Neural progenitor cell (in vitro differentiated cells): ENCODE results near the gene TBC1D32. TPM values are rescaled to one million over a fixed set of nuclear protein-coding genes. Genes with fewer than 3 reads are reported as not detected.
A peak's percentile ranks its signal among the peaks of the same experiment; 100 is the strongest.

Experiments used
- DNase-seq: peaks from one replicate; pipeline ENCODE4 v3.0.0-alpha.2; 2016; ENCODE audit warnings: low spot score
- H2AFZ ChIP-seq: fragments of 200-600 bp; sonication (generic); replicated peaks from 2 replicates; pipeline ENCODE4 v1.6.1; 2016; ENCODE audit warnings: antibody characterized with exemption
- H3F3A ChIP-seq: fragments of 200-600 bp; sonication (generic); 2 replicates; pipeline ENCODE4 v1.6.1; 2016; ENCODE audit warnings: antibody characterized with exemption, low read depth
- H3K27ac ChIP-seq: fragments of 200-600 bp; sonication (generic); 2 replicates; pipeline ENCODE4 v1.5.1; 2016; ENCODE audit warnings: mild to moderate bottlenecking
- H3K27me3 ChIP-seq: fragments of 200-600 bp; sonication (generic); 2 replicates; pipeline ENCODE4 v1.6.1; 2016; ENCODE audit warnings: mild to moderate bottlenecking, moderate library complexity
- H3K36me3 ChIP-seq: fragments of 200-600 bp; sonication (generic); 2 replicates; pipeline ENCODE4 v1.5.1; 2016
- H3K4me1 ChIP-seq: fragments of 200-600 bp; sonication (generic); 2 replicates; pipeline ENCODE4 v1.6.1; 2016; ENCODE audit warnings: mixed run types
- H3K4me2 ChIP-seq: fragments of 200-600 bp; sonication (generic); 2 replicates; pipeline ENCODE4 v1.6.1; 2016
- H3K4me3 ChIP-seq: fragments of 200-600 bp; sonication (generic); 2 replicates; pipeline ENCODE4 v1.5.1; 2016
- H3K79me2 ChIP-seq: fragments of 200-600 bp; sonication (generic); 2 replicates; pipeline ENCODE4 v1.6.1; 2016; ENCODE audit warnings: low read depth
- H3K9ac ChIP-seq: fragments of 200-600 bp; sonication (generic); 2 replicates; pipeline ENCODE4 v1.6.1; 2016
- H3K9me3 ChIP-seq: fragments of 200-600 bp; sonication (generic); 2 replicates; pipeline ENCODE4 v1.5.1; 2016; ENCODE audit warnings: low read depth
- H4K20me1 ChIP-seq: fragments of 200-600 bp; sonication (generic); 2 replicates; pipeline ENCODE4 v1.6.1; 2016; ENCODE audit warnings: low read depth
- H3K27ac Mint-ChIP-seq: 3 replicates; pipeline ENCODE4 v1.8.0; 2021; ENCODE audit warnings: mixed read lengths
- H3K27me3 Mint-ChIP-seq: 2 replicates; pipeline ENCODE4 v1.8.0; 2022; ENCODE audit warnings: low read depth, mild to moderate bottlenecking, inconsistent platforms, moderate library complexity, mixed read lengths; ENCODE audit not compliant: insufficient read depth
- H3K36me3 Mint-ChIP-seq: 3 replicates; pipeline ENCODE4 v1.8.0; 2021; ENCODE audit warnings: mixed read lengths
- H3K4me1 Mint-ChIP-seq: 3 replicates; pipeline ENCODE4 v1.8.0; 2021; ENCODE audit warnings: mixed read lengths
- H3K4me3 Mint-ChIP-seq: 3 replicates; pipeline ENCODE4 v1.8.0; 2021; ENCODE audit warnings: mild to moderate bottlenecking, moderate library complexity, mixed read lengths
- H3K9me3 Mint-ChIP-seq: 3 replicates; pipeline ENCODE4 v1.8.0; 2020; ENCODE audit warnings: mixed read lengths
- EZH2 ChIP-seq: fragments of 200-600 bp; sonication (generic); IDR thresholded peaks from 2 replicates; pipeline ENCODE4 v1.6.1; 2017; ENCODE audit warnings: antibody characterized with exemption, mild to moderate bottlenecking, moderate library complexity
- EZH2phosphoT487 ChIP-seq: fragments of 200-600 bp; sonication (generic); IDR thresholded peaks from 2 replicates; pipeline ENCODE4 v1.6.1; 2017; ENCODE audit warnings: antibody characterized with exemption
- total RNA-seq: library from RNA; depleted of rRNA; stranded (reverse); fragments of >200 nt; gene quantifications from 2 replicates; pipeline ENCODE4 v1.2.3, GENCODE V29; 2015; ENCODE audit warnings: low replicate concordance
- TF ChIP-seq, protein P1 (sequence below): fragments of 200-600 bp; sonication (generic); IDR thresholded peaks from 2 replicates; pipeline ENCODE4 v1.5.1; 2017; ENCODE audit warnings: antibody characterized with exemption, mild to moderate bottlenecking

TBC1D32 gene
- total RNA-seq, 1 donor from 2014 or later = 29.7 TPM

DNA sequence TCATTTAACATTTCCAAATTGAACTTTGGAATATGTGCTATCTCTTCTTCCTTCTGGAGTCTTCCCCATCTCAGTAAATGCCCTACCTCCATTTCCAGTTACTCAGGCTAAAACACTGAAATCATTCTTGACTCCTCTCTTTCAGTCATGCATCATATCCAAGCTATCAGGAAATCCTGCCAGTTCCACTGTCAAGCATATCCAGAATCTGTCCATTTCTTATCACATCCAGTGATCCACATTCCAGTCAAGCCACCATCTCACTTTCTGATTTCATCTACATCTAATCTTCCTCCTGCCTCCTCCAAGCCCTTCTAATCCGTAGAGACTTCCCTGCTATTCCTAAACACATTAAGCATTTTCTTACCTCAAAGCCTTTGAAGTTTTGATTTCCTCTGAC is 15.3 kb upstream of the TBC1D32 start:
- H2AFZ ChIP-seq = no peak overlapping the region
- Mint-ChIP-seq H3K27ac (no peak overlapping the region), H3K36me3 (no peaks in the 10 kb centered on the region), H3K4me1 (no peaks in the 10 kb centered on the region), H3K27me3 (no peaks in the 10 kb centered on the region), H3K9me3 (no peaks in the 10 kb centered on the region), H3K4me3 (no peak overlapping the region)
- no peak overlapping the region for H3K9ac ChIP-seq
- no peak for TF ChIP-seq EZH2
- TF ChIP-seq EZH2phosphoT487 = no peak
- TF ChIP-seq, protein P1, sequence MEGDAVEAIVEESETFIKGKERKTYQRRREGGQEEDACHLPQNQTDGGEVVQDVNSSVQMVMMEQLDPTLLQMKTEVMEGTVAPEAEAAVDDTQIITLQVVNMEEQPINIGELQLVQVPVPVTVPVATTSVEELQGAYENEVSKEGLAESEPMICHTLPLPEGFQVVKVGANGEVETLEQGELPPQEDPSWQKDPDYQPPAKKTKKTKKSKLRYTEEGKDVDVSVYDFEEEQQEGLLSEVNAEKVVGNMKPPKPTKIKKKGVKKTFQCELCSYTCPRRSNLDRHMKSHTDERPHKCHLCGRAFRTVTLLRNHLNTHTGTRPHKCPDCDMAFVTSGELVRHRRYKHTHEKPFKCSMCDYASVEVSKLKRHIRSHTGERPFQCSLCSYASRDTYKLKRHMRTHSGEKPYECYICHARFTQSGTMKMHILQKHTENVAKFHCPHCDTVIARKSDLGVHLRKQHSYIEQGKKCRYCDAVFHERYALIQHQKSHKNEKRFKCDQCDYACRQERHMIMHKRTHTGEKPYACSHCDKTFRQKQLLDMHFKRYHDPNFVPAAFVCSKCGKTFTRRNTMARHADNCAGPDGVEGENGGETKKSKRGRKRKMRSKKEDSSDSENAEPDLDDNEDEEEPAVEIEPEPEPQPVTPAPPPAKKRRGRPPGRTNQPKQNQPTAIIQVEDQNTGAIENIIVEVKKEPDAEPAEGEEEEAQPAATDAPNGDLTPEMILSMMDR = no peak
- no peak overlapping the region for H3K4me2 ChIP-seq
- H4K20me1 ChIP-seq = no peaks in the 10 kb centered on the region
- H3K36me3 ChIP-seq = no peaks in the 10 kb centered on the region
- no peaks in the 10 kb centered on the region for H3F3A ChIP-seq
- H3K9me3 ChIP-seq = no peaks in the 10 kb centered on the region
- H3K4me3 ChIP-seq = no peak overlapping the region
- no peak for DNase-seq
- no peaks in the 10 kb centered on the region for H3K79me2 ChIP-seq
- H3K27ac ChIP-seq = no peak overlapping the region
- no peaks in the 10 kb centered on the region for H3K27me3 ChIP-seq
- H3K4me1 ChIP-seq = no peaks in the 10 kb centered on the region

DNA sequence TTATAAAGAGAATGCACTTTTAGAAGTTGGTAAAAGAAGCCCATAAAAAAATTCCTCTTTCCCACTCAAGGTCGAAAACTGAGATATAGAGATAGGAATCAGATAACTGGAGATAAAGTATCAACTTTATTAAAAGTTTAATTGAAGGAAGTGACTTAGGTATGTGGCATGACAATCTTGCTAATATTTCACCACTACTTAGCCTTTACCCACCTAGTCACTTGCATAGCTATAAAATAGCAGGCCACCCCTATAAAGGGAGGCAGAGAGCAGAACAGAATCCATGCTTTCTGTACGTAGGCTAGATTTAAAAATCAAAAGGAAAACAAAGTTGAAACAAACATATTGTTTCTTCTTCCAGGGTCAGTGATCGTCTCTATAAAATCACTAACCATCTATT is 13.2 kb upstream of the TBC1D32 start:
- H3K27ac ChIP-seq = no peak overlapping the region
- no peaks in the 10 kb centered on the region for H3K36me3 ChIP-seq
- no peak for TF ChIP-seq EZH2
- TF ChIP-seq, protein P1 = no peak
- TF ChIP-seq EZH2phosphoT487 = no peak
- no peak for DNase-seq
- H3K27me3 ChIP-seq = no peaks in the 10 kb centered on the region
- no peak overlapping the region for H3K4me3 Mint-ChIP-seq
- no peaks in the 10 kb centered on the region for H3K36me3 Mint-ChIP-seq
- no peak overlapping the region for H3K9ac ChIP-seq
- H3K9me3 ChIP-seq = no peaks in the 10 kb centered on the region
- no peaks in the 10 kb centered on the region for H3K4me1 ChIP-seq
- no peaks in the 10 kb centered on the region for H3K4me1 Mint-ChIP-seq
- H3K4me3 ChIP-seq = no peak overlapping the region
- no peak overlapping the region for H3K4me2 ChIP-seq
- H4K20me1 ChIP-seq = no peaks in the 10 kb centered on the region
- H2AFZ ChIP-seq = peak overlapping the region; percentile 23
- no peaks in the 10 kb centered on the region for H3K9me3 Mint-ChIP-seq
- H3K27ac Mint-ChIP-seq = no peak overlapping the region
- no peaks in the 10 kb centered on the region for H3F3A ChIP-seq
- no peaks in the 10 kb centered on the region for H3K79me2 ChIP-seq
- no peaks in the 10 kb centered on the region for H3K27me3 Mint-ChIP-seq

DNA sequence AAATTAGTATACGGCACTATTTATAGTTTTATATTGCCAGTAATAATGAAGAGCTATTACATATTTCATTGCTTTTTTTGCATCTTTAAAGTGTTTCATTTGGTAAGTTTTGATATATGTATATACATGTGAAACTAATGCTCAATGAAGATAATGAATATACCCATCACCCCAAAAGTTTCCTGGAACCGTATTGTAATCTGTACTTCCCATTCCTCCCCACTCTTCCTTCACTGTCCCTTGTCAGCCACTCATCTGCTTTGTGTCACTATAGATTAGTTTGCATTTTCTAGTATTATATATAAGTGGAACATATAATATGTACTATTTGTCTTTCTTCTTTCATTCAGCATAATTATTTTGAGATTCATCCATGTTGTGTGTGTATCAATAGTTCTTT is 10.3 kb upstream of the TBC1D32 start:
- H3K9me3 ChIP-seq = no peaks in the 10 kb centered on the region
- H3K27ac ChIP-seq = no peak overlapping the region
- no peak overlapping the region for H2AFZ ChIP-seq
- Mint-ChIP-seq H3K36me3 (no peaks in the 10 kb centered on the region), H3K9me3 (no peaks in the 10 kb centered on the region), H3K4me1 (no peaks in the 10 kb centered on the region), H3K27me3 (peaks cover 2% of the 10 kb centered on the region), H3K27ac (no peak overlapping the region), H3K4me3 (no peak overlapping the region)
- no peak overlapping the region for H3K4me3 ChIP-seq
- H3K9ac ChIP-seq = no peak overlapping the region
- DNase-seq = no peak
- H3K79me2 ChIP-seq = no peaks in the 10 kb centered on the region
- no peak overlapping the region for H3K4me2 ChIP-seq
- TF ChIP-seq, protein P1 = no peak
- no peak for TF ChIP-seq EZH2phosphoT487
- no peak for TF ChIP-seq EZH2
- H3K4me1 ChIP-seq = no peaks in the 10 kb centered on the region
- no peaks in the 10 kb centered on the region for H4K20me1 ChIP-seq
- no peaks in the 10 kb centered on the region for H3K36me3 ChIP-seq
- H3K27me3 ChIP-seq = no peaks in the 10 kb centered on the region
- no peaks in the 10 kb centered on the region for H3F3A ChIP-seq
